Measurements from ENCODE around the gene UVRAG. TPM values are rescaled to one million over a fixed set of nuclear protein-coding genes. Genes with fewer than 3 reads are reported as not detected.

UVRAG gene
- total RNA-seq, 1 donor from 2014 or later = 8.8 TPM

DNA sequence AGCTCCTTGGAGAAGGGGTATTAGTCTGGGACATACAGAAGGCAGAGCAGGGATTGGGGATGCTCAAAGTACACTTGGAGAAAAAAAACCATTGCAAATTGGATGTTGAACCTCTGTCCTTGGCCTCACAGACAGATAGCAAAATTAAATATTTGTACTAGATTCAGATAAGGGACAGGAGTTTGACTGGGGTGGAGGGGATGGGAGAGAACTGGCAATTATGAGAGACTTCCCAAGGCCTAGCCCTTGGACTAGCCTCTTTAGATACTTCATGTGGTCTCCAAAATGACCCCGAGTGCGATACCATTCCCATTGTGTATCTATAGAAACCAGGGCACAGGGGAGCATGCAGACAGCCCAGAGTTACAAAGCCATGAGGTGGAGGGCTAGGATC lies 30.9 kb upstream of the UVRAG start:
- no peak for ATAC-seq

DNA sequence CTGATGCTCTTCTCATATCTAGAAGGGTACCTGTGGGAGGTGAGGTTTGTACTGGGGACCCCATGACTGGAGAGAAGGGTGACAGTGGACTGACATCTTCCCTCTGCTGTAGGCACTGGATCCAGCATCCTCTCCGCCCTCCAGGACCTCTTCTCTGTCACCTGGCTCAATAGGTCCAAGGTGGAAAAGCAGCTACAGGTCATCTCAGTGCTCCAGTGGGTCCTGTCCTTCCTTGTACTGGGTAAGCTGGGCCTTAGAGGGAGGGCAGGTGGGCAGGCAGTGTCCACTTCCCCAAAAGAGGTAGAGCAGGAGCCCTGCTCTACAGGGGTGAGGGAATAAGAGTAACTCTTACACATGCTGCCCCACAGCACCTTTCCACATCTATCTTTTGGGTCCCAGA lies 30.5 kb upstream of the UVRAG start:
- ATAC-seq = no peak

GRCh38 chr11:75785187-75785586 lies 29.8 kb upstream of the UVRAG start:
- ATAC-seq = no peak

DNA sequence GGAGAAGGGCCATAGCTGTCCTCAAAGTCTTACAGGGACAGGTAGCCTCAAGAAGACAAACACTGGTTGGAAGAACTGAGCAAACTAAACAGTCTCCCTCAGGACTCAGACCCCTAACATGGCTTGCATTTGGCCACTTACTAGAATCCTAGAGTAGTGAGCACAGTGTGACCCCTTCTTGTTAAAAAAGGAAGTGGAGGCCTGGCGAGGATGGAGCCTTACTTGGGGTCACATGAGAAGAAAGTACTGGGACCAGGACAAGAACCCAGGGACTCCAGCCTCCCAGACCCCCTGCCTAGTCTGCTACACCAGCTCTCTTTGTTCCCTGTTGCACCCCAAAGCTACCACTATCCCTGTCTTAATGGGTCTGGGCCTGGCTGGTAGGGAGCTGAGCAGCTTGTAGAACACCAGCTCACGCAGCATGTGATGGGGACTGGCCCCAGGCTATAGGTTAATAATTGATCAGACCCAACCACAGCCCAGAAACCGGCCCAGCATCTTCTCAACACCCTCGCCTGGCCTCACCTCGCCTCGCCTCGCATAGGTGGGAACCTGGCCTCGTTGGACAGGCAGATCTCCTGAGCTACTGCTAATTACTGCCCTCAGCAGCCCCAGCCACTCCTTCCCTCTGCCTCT lies 28.8 kb upstream of the UVRAG start:
- no peak for ATAC-seq

- no peak for ATAC-seq
Measured at GRCh38 chr11:75789521-75789920, 25.5 kb upstream of the UVRAG start.

GRCh38 chr11:75790986-75791385 lies 24.0 kb upstream of the UVRAG start:
- ATAC-seq = peak; percentile 64

- ATAC-seq = no peak
Measured at GRCh38 chr11:75792127-75792731, 22.8 kb upstream of the UVRAG start.

- no peak for ATAC-seq
Measured at GRCh38 chr11:75792997-75793800, 21.8 kb upstream of the UVRAG start.

- ATAC-seq = no peak
Measured at GRCh38 chr11:75793966-75794365, 21.0 kb upstream of the UVRAG start.

DNA sequence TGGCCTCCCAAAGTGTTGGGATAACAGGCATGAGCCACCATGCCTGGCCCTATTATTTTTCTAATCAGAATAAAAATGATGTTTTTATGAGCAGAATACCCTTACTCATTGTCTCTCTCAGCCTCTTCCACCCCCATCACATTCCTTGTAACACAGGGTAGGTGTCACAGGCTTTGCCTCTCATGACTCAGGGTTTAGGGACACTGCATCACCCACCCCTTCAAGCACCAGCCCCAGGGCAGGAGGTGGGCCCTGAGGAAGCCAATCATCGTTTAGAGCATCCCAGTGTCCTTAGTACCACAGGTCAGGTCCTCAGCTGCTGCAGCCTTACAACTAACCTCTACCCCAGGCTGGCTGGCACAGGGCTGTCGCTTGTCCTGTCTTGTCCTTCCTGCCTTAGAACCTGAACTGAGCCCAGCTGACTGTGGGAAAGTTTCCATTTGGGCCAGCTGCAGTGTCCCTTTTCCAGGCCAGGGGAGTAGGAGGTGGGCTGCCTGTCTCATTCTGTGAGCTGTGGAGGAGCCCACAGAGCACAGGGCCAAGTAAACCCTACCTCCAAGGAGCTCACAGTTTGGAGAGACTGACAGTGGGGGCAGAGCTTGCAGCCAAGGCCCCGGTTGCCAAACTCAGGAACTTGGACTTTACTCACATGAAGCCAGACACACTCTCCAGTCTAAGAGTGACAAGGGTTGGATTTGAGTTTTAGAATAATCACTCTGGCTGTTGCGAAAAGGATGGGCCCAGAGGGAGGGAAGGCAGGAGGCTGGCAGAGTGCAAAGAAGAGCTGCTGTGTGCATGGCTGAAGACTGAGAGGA lies 19.5 kb upstream of the UVRAG start:
- ATAC-seq = no peak

DNA sequence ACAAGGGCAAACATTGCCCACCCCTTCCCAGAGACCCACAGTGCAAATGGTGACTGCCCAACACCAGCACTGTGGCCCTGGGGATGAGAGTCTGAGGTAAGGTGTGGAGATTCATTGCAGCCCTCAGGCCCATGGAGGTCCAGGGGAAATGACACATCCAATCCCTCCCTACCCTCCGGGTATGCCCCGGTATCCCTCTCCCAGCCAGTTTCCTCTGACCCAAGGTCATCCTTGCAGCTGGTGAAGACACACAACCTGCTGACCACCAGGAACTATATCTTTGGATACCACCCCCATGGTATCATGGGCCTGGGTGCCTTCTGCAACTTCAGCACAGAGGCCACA lies 18.9 kb upstream of the UVRAG start:
- ATAC-seq = no peak

- no peak for ATAC-seq
Measured at GRCh38 chr11:75797116-75797515, 17.9 kb upstream of the UVRAG start.

DNA sequence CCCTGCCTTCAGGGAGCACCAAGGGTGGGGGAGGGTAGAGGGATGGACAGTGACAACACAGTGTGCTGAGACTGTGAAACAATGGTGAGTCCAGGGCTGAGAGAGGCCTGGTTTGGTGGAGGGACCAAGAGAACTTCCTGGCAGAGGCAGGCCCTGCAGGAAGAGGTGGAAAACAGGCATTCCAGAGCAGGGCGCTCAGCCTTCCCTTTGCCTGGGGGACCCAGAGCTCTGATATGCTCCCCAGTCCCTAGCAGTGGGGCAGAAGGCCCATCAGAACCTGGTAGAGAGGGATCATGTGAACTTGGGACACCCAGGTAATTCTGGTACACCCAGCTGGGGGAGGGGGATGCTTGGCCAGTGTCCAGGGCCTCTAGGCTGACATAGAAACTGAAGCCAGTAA lies 17.2 kb upstream of the UVRAG start:
- ATAC-seq = no peak

GRCh38 chr11:75800136-75800675 lies 14.8 kb upstream of the UVRAG start:
- no peak for ATAC-seq

DNA sequence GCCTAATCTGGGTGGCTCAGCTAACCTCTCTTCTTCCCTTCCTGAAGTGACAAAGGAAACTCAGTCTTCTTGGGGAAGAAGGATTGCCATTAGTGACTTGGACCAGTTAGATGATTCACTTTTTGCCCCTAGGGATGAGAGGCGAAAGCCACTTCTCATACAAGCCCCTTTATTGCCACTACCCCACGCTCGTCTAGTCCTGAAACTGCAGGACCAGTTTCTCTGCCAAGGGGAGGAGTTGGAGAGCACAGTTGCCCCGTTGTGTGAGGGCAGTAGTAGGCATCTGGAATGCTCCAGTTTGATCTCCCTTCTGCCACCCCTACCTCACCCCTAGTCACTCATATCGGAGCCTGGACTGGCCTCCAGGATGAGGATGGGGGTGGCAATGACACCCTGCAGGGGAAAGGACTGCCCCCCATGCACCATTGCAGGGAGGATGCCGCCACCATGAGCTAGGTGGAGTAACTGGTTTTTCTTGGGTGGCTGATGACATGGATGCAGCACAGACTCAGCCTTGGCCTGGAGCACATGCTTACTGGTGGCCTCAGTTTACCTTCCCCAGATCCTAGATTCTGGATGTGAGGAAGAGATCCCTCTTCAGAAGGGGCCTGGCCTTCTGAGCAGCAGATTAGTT lies 14.2 kb upstream of the UVRAG start:
- peak; percentile 55 for ATAC-seq

DNA sequence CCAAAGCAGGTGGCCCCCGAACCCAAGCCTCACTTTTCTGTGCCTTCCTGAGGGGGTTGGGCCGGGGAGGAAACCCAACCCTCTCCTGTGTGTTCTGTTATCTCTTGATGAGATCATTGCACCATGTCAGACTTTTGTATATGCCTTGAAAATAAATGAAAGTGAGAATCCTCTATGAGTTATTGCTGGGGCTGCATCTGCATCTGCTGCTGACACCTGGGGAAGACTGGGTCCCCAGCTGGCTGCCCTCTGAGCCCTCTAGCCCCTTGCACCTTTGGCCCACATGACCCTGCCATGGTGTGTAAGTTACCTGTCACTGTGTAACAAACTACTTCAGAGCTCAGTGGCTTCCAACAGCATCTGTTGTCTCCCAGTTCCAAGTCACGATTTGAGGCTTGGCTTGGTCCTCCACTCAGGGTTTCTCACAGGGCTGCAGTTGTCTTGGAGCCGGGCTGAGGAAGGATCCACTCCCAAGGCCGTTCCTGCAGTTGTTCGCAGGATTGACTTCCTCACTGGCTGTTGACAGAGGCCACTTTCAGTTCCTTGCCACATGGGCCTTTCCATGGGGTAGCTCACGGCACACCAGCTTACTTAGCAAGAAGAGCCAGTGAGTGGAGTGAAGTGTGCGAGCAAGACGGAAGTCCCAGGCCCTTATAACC lies 13.5 kb upstream of the UVRAG start:
- ATAC-seq = no peak

DNA sequence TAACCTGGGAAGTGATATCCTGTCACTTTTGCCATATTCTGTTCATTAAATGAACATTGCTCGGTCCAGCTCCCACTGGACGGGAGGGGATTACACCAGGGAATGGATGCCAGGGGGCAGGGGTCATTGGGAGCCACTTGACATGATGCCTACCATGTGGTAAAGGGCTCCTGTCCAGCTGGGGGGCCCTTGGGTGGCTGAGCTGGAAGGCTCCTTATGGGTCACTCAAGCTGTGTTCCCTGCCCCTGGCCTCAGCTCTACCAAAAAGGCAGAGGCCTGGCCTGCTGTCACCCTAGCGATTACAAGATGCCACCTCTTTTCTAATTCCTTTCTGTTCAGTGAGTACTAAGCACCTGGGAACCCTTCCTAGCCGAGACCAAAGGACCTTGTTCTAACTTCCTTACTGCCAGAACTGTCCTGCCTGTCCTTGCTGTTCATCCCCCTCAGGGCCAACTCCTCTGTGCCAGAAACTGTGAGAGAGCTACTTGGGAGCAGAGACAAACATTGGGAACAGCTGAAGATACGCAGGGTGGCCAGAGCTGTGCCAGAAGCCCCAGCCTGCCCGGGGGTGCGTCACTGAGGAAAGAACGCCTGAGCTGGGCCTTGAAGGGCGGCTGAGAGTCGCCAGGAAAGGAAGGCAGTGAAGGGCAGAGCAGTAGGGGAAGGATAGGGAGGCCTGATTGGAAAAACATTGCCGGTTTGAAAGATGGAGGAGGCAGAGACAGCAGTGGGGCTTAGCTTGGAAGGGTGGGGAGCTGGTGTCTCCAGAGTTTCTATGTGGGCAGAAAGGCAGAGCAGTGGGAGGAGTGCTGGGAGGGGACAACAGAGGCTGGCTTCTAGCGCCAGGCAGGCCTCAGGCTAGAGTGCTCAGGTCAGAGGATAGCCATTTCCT lies 12.7 kb upstream of the UVRAG start:
- ATAC-seq = no peak

DNA sequence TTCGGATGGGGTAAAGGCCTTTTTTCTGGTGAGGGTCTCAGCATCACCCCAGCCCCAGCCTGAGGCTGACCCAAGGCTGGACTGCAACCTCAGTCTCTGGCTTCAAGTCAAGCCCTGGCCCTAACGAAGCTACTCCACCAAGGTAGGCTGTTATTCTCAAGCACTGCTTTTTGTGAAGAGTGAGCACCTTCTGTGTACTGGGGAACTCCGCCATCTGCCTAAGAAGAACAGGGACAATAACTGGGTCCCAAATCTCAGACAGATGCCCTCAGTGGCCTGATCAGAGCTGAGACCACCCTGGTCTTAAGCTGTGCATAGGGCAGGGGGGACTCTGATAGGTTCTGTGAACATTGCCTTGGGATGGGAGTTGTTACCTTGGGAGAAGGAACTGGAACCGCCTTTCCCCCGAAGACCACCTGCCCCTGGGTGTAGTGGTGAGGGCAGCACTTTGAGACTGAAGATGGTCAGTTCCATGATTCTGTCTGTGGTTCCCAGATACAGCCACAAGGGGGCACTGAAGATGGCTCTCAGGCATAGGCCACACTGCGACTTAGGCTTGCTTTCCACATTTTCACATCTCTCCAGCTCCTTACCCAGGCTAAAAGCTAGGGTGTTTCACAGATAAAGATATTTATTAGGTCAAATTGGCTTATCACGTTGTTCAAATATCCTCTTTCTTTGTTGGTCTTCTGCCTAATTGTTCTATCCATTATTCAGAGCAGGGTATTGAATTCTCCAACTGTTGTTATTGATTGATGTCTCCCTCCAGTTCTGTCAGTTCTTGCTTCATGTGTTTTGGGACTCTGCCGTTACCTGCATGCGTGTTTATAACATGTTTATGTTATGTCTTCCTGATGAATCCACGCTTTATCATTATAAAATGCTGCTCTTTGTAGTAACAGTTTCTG lies 11.8 kb upstream of the UVRAG start:
- ATAC-seq = peak; percentile 78

DNA sequence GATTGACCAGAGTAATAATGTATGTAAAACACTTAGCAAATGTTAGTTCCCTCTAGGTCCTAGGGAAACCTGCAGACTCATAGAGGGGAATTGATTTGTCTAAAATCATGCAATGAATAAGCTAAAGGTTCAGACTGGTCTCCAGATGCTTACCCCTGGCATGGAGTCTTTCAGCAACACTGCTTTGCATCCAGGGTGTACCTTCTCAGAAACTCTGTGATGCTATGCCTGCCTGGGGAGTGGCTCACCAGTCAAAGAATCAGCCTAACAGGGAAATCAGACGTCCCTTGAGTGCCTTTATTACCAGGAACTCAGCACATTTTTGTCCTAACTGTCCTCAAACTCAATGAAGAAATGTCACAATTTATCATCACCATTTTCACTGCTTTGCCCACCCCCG lies 5.9 kb upstream of the UVRAG start:
- no peak for ATAC-seq

DNA sequence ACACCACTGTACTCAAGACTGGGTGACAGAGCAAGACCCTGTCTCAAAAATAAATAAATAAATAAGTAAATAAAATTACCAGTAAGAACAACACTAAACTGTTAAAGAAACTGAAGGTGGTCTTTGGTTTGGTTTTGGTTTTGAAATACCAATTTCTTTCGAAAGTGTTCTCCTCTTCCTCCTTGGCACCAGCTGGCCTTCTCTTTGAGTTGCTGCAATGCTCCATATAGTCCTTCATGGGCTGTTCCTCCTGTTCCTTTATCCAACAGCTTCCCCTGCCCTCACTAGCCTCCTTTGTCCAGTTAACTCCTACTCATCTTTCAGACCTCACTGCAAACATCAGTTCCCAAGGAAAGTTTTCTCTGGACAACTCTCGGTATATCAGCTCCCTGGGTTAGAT lies 5.0 kb upstream of the UVRAG start:
- no peak for ATAC-seq
